Cardiac muscle cell (in vitro differentiated cells and primary cell): ENCODE measurements around the gene SEC23A. TPM values are rescaled to one million over a fixed set of nuclear protein-coding genes. Genes with fewer than 3 reads are reported as not detected.

ENCODE experiments used
- DNase-seq, 2 donors: peaks; one replicate each; pipeline versions ENCODE4 v3.0.0 to v3.0.0-alpha.2; 2010 to 2017; ENCODE audit warnings: low read depth in 1 of 2, low spot score in 1 of 2
- H3K27ac ChIP-seq: fragments of 200-600 bp; sonication (generic); 2 replicates; pipeline ENCODE4 v1.5.1; 2016
- H3K27me3 ChIP-seq: fragments of 200-600 bp; sonication (generic); 2 replicates; pipeline ENCODE4 v1.6.0; 2016; ENCODE audit warnings: control low read depth
- H3K36me3 ChIP-seq: fragments of 200-600 bp; sonication (generic); 2 replicates; pipeline ENCODE4 v1.5.1; 2016; ENCODE audit warnings: control low read depth
- H3K4me1 ChIP-seq: fragments of 200-600 bp; sonication (generic); 2 replicates; pipeline ENCODE4 v1.8.1; 2017; ENCODE audit warnings: low read depth, mild to moderate bottlenecking, mixed run types
- H3K4me3 ChIP-seq: fragments of 200-600 bp; sonication (generic); 2 replicates; pipeline ENCODE4 v1.5.1; 2016; ENCODE audit warnings: mild to moderate bottlenecking
- H3K9me3 ChIP-seq: fragments of 200-600 bp; sonication (generic); 2 replicates; pipeline ENCODE4 v1.5.1; 2017; ENCODE audit warnings: low read depth, mild to moderate bottlenecking, control low read depth
- polyA plus RNA-seq: library from polyadenylated mRNA; unstranded; fragments of >200 nt; fragmentation: Nextera tagmentation; extraction: Ambion mirVana; gene quantifications from 2 replicates; pipeline ENCODE4 v1.2.1, GENCODE V29; 2016
- total RNA-seq: library from RNA; depleted of rRNA; stranded (reverse); fragments of >200 nt; gene quantifications from 2 replicates; pipeline ENCODE4 v1.2.3, GENCODE V29; 2016
- TF ChIP-seq, protein P1 (sequence below): IDR thresholded peaks from 2 replicates; pipeline ENCODE4 v1.5.1; 2012; ENCODE audit warnings: low read depth, mild to moderate bottlenecking, low read length

The SEC23A gene
- total and polyA plus RNA-seq, 2 experiments from 2014 or later, result 74.1 to 131 TPM

DNA sequence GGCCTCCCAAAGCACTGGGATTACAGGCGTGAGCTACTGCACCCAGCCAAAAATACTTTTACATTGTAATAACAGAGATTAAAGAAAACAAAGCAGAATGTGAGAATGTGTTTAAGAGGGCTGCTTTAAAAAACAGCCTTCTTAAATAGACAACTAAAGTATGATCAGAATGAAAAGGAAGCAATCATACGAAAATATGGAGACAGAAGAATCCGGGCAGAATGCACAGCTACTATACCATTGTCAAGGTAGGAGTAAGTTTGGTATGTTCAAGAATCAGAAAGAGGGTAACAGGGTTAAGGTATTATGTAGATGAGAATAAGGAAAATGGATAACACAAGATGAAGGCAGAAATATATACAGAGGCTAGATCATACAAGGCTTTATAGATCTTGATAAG is 8.5 kb downstream of the SEC23A start:
- Histone ChIP-seq H3K27ac (no peak overlapping the region), H3K4me1 (peaks cover 16% of the 10 kb centered on the region), H3K4me3 (no peak overlapping the region), H3K27me3 (no peaks in the 10 kb centered on the region), H3K9me3 (no peaks in the 10 kb centered on the region), H3K36me3 (peaks cover 59% of the 10 kb centered on the region)
- TF ChIP-seq, protein P1, sequence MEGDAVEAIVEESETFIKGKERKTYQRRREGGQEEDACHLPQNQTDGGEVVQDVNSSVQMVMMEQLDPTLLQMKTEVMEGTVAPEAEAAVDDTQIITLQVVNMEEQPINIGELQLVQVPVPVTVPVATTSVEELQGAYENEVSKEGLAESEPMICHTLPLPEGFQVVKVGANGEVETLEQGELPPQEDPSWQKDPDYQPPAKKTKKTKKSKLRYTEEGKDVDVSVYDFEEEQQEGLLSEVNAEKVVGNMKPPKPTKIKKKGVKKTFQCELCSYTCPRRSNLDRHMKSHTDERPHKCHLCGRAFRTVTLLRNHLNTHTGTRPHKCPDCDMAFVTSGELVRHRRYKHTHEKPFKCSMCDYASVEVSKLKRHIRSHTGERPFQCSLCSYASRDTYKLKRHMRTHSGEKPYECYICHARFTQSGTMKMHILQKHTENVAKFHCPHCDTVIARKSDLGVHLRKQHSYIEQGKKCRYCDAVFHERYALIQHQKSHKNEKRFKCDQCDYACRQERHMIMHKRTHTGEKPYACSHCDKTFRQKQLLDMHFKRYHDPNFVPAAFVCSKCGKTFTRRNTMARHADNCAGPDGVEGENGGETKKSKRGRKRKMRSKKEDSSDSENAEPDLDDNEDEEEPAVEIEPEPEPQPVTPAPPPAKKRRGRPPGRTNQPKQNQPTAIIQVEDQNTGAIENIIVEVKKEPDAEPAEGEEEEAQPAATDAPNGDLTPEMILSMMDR, result no peak
- DNase-seq, result no peak

DNA sequence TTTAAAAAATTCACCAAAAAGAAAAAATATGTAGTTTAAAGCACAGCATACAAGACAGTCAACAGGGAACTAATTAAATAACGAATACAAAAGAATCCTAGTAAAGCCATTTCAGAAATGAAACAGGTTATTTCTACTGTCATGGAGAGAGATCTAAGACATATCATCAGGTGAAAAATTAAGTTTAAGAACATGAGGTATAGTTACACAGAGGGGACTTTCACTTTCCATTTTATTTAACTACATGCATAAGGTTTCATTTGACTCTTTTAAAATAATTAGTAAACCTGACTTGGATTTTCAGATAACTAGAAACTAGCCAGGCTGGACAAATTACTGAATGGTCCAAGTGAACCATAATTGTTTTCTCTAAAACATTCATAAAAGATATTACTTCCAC is 11.3 kb downstream of the SEC23A start:
- Histone ChIP-seq H3K36me3 (peaks cover 72% of the 10 kb centered on the region), H3K4me3 (no peak overlapping the region), H3K4me1 (no peaks in the 10 kb centered on the region), H3K27me3 (no peaks in the 10 kb centered on the region), H3K9me3 (no peaks in the 10 kb centered on the region), H3K27ac (no peak overlapping the region)
- DNase-seq, result no peak
- TF ChIP-seq, protein P1, result no peak

DNA sequence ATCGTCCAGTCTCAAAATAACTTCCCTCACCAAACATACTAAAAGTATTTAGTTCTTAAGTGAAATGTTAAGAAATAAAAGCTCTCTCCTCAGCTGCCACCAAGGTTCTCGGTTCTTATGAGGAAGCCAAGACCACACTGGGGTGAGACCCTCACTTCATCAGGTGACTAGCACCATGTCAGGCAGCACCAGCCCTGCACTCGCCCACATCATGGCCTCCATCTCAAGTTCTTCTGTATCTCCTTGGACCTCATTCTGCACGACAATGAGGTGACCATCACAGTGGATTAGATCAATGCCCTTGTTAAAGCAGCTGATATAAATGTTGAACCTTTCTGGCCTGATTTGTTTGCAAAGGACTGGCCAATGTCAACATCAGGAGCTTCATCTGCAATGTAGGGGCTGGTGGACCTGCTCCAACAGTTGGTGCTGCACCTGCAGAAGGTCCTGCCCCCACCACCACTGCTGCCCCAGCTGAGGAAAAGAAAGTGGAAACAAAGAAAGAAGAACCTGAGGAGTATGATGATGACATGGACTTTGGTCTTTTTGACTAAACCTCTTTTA is 12.4 kb downstream of the SEC23A start:
- no peaks in the 10 kb centered on the region for H3K27me3 ChIP-seq
- TF ChIP-seq, protein P1, result no peak
- no peaks in the 10 kb centered on the region for H3K9me3 ChIP-seq
- DNase-seq, result no peak
- H3K4me3 ChIP-seq, result no peak overlapping the region
- peaks cover 78% of the 10 kb centered on the region for H3K36me3 ChIP-seq
- no peaks in the 10 kb centered on the region for H3K4me1 ChIP-seq
- no peak overlapping the region for H3K27ac ChIP-seq

DNA sequence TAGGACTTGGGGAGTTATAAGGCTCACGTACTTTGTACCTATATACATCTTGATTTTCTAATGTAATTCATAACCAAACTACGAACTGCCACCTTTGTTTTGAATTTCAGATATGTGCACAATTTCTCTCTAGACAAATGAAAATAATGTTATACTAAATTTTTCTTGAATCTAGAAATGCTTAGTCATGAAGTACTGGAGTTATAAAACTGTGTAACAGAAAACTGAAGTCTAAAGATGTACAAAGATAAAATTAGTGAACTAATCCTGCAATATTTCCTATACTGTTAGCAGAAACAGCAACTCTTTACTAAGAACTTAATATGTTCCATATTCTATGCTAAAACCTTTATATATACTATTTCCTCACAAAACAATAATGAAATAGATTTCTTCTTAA is 15.5 kb downstream of the SEC23A start:
- peaks cover 79% of the 10 kb centered on the region for H3K36me3 ChIP-seq
- no peak overlapping the region for H3K27ac ChIP-seq
- H3K4me1 ChIP-seq, result no peaks in the 10 kb centered on the region
- no peak overlapping the region for H3K4me3 ChIP-seq
- no peak for DNase-seq
- no peaks in the 10 kb centered on the region for H3K27me3 ChIP-seq
- TF ChIP-seq, protein P1, result no peak
- no peaks in the 10 kb centered on the region for H3K9me3 ChIP-seq

DNA sequence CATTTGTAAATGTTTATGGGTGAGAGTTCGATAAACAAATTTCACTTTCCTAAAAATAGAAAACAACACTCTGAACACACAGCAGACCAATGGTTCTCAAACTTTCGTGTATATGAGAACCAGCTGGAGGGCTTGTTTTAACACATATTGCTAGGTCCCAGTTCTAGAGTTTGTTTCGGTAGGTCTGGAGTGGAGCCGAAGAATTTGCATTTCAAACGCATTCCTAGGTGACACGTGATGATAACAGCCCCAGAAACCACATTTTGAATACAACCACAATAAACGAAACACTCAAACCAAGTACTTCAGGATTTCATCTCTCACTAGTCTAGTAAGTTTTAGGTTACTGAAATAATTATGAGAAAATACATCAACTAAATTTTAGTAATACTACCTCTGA is 17.1 kb downstream of the SEC23A start:
- Histone ChIP-seq H3K27me3 (no peaks in the 10 kb centered on the region), H3K9me3 (no peaks in the 10 kb centered on the region), H3K36me3 (peaks cover 67% of the 10 kb centered on the region), H3K27ac (peak overlapping the region; percentile 41), H3K4me1 (no peaks in the 10 kb centered on the region), H3K4me3 (no peak overlapping the region)
- peak; percentile 8 to 51 for DNase-seq
- TF ChIP-seq, protein P1, result no peak
